GM18526 (cell line): ENCODE data around the gene NOS3.

Experiments used
- POLR2A ChIP-seq: IDR thresholded peaks from 3 replicates; pipeline ENCODE4 v1.6.1; 2011; ENCODE audit not compliant: insufficient read length; ENCODE audit errors: extremely low read depth

Gene NOS3

GRCh38 chr7:150958597-150958996 lies 32.2 kb upstream of the NOS3 start:
- TF ChIP-seq POLR2A = no peak

GRCh38 chr7:150959081-150959480 lies 31.7 kb upstream of the NOS3 start:
- no peak for TF ChIP-seq POLR2A

GRCh38 chr7:150959739-150960734 lies 30.8 kb upstream of the NOS3 start:
- TF ChIP-seq POLR2A = no peak

- TF ChIP-seq POLR2A = no peak
These were observed 29.1 kb upstream of the NOS3 start for GRCh38 chr7:150961510-150962289.

GRCh38 chr7:150962290-150962552 lies 28.6 kb upstream of the NOS3 start:
- TF ChIP-seq POLR2A = no peak

GRCh38 chr7:150962553-150963399 lies 28.0 kb upstream of the NOS3 start:
- TF ChIP-seq POLR2A = no peak

- TF ChIP-seq POLR2A = no peak
These were observed 26.9 kb upstream of the NOS3 start for GRCh38 chr7:150963707-150964559.

- no peak for TF ChIP-seq POLR2A
These were observed 26.2 kb upstream of the NOS3 start for GRCh38 chr7:150964593-150965111.

- TF ChIP-seq POLR2A = no peak
These were observed 25.5 kb upstream of the NOS3 start for GRCh38 chr7:150965273-150965830.

GRCh38 chr7:150966002-150966401 lies 24.8 kb upstream of the NOS3 start:
- no peak for TF ChIP-seq POLR2A

GRCh38 chr7:150967349-150967748 lies 23.5 kb upstream of the NOS3 start:
- no peak for TF ChIP-seq POLR2A

- no peak for TF ChIP-seq POLR2A
These were observed 22.6 kb upstream of the NOS3 start for GRCh38 chr7:150968056-150968733.

GRCh38 chr7:150968734-150969372 lies 22.0 kb upstream of the NOS3 start:
- no peak for TF ChIP-seq POLR2A
